K562 (cell line): ENCODE data around the gene LRRC25. TPM values are rescaled to one million over a fixed set of nuclear protein-coding genes. Genes with fewer than 3 reads are reported as not detected.
A peak's percentile ranks its signal among the peaks of the same experiment; 100 is the strongest.

ENCODE experiments used
- BRCA1 ChIP-seq, 2 experiments: fragments of 450-650 bp in 1 of 2; sonication (generic) in 1 of 2; formaldehyde crosslinking in 1 of 2; IDR thresholded peaks; 2 replicates each; pipeline versions ENCODE4 v1.5.0 to v1.6.1; 2017 to 2020; ENCODE audit warnings: mild to moderate bottlenecking in 1 of 2, missing genetic modification reagents in 1 of 2
- COPS2 ChIP-seq: fragments of 450-650 bp; conservative IDR thresholded peaks from 2 replicates; pipeline ENCODE4 v1.6.1; 2016; ENCODE audit warnings: mild to moderate bottlenecking, moderate library complexity
- CTCFL ChIP-seq: IDR thresholded peaks from 2 replicates; pipeline ENCODE4 v1.6.1; 2011; ENCODE audit warnings: borderline replicate concordance, low read depth, mild to moderate bottlenecking, moderate library complexity, low read length; ENCODE audit not compliant: insufficient read depth, poor library complexity, severe bottlenecking
- EWSR1 ChIP-seq: fragments of 450-650 bp; IDR thresholded peaks from 2 replicates; pipeline ENCODE4 v1.6.1; 2018; ENCODE audit warnings: borderline replicate concordance, mild to moderate bottlenecking, low read depth, moderate library complexity; ENCODE audit not compliant: partially characterized antibody
- HIVEP1 ChIP-seq: fragments of 250-450 bp; sonication (Bioruptor Pico); IDR thresholded peaks from 2 replicates; pipeline ENCODE4 v1.4.0; 2020; ENCODE audit warnings: mild to moderate bottlenecking
- IRF9 ChIP-seq: fragments of 450-650 bp; IDR thresholded peaks from 2 replicates; pipeline ENCODE4 v1.6.1; 2016; ENCODE audit warnings: missing biosample characterization, missing genetic modification characterization
- JUN ChIP-seq, 2 experiments: sonication (generic) in 1 of 2; formaldehyde crosslinking in 1 of 2; IDR thresholded peaks; 2 replicates each; pipeline versions ENCODE4 v1.6.1 to v1.8.0; 2012 to 2022; ENCODE audit warnings: borderline replicate concordance in 2 of 2, mild to moderate bottlenecking in 2 of 2, improper control_type of control experiment in 1 of 2, low read depth in 1 of 2, low read length in 1 of 2, missing genetic modification reagents in 1 of 2
- NR4A1 ChIP-seq, 2 experiments: fragments of 250-450 bp in 1 of 2; fragments of 450-650 bp in 1 of 2; sonication (Bioruptor Pico) in 1 of 2; IDR thresholded peaks; 2 replicates each; pipeline versions ENCODE4 v1.4.0 to v1.6.1; 2016 to 2020; ENCODE audit warnings: mild to moderate bottlenecking in 2 of 2, missing compliant biosample characterization in 1 of 2, missing genetic modification characterization in 1 of 2, moderate library complexity in 1 of 2
- NRF1 ChIP-seq, 2 experiments: fragments of 450-650 bp; IDR thresholded peaks in 1 of 2; conservative IDR thresholded peaks in 1 of 2; 2 replicates each; pipeline ENCODE4 v1.6.1; 2014; ENCODE audit warnings: mild to moderate bottlenecking in 2 of 2
- POLR2A ChIP-seq: fragments of 450-650 bp; conservative IDR thresholded peaks from 2 replicates; pipeline ENCODE4 v1.6.1; 2016
- RAD21 ChIP-seq, 2 experiments: fragments of 250-450 bp in 1 of 2; fragments of 450-650 bp in 1 of 2; sonication (Bioruptor Pico) in 1 of 2; formaldehyde crosslinking in 1 of 2; IDR thresholded peaks in 1 of 2; conservative IDR thresholded peaks in 1 of 2; 2 replicates each; pipeline versions ENCODE4 v1.4.0 to v1.8.0; 2020 to 2022; ENCODE audit warnings: mild to moderate bottlenecking in 2 of 2, moderate library complexity in 1 of 2
- RB1 ChIP-seq: fragments of 450-650 bp; IDR thresholded peaks from 2 replicates; pipeline ENCODE4 v1.6.1; 2017; ENCODE audit warnings: low read depth, mild to moderate bottlenecking
- SAFB ChIP-seq: fragments of 200-400 bp; formaldehyde crosslinking; IDR thresholded peaks from 2 replicates; pipeline ENCODE4 v1.6.1; 2017; ENCODE audit warnings: low read depth, low read length, borderline replicate concordance
- SETDB1 ChIP-seq: IDR thresholded peaks from one replicate; pipeline ENCODE4 v1.6.1; 2012; ENCODE audit warnings: low read length, control low read depth, inconsistent platforms
- SRF ChIP-seq, 2 experiments: fragments of 250-450, 450-650 bp in 1 of 2; sonication (Bioruptor Pico) in 1 of 2; sonication (generic) in 1 of 2; formaldehyde crosslinking; IDR thresholded peaks; 2 replicates each; pipeline versions ENCODE4 v1.5.0 to v1.5.1; 2020 to 2022; ENCODE audit warnings: mild to moderate bottlenecking in 1 of 2, missing genetic modification reagents in 1 of 2
- TFAP4 ChIP-seq: sonication (generic); formaldehyde crosslinking; IDR thresholded peaks from 2 replicates; pipeline ENCODE4 v1.8.0; 2022; ENCODE audit warnings: missing genetic modification reagents, mild to moderate bottlenecking, moderate library complexity, borderline replicate concordance
- TRIM24 ChIP-seq, 2 experiments: fragments of 450-650 bp; IDR thresholded peaks; 2 replicates each; pipeline ENCODE4 v1.6.1; 2016
- XRCC4 ChIP-seq: IDR thresholded peaks from one replicate; pipeline ENCODE4 v1.6.1; 2011; ENCODE audit not compliant: insufficient read depth, insufficient read length; ENCODE audit errors: extremely low read depth
- ZBTB8A ChIP-seq: fragments of 450-650 bp; IDR thresholded peaks from 2 replicates; pipeline ENCODE4 v1.6.1; 2018; ENCODE audit warnings: mild to moderate bottlenecking, moderate library complexity; ENCODE audit not compliant: partially characterized antibody
- ZNF408 ChIP-seq: fragments of 250-450 bp; sonication (Bioruptor Pico); IDR thresholded peaks from 2 replicates; pipeline ENCODE4 v1.4.0; 2020; ENCODE audit warnings: low read depth, mild to moderate bottlenecking, moderate library complexity
- ZNF589 ChIP-seq: fragments of 200-800 bp; sonication (Bioruptor generic); IDR thresholded peaks from 2 replicates; pipeline ENCODE4 v1.6.1; 2016; ENCODE audit warnings: low read depth, missing genetic modification characterization, missing compliant biosample characterization
- ZNF76 ChIP-seq: fragments of 250-450 bp; sonication (Bioruptor Pico); IDR thresholded peaks from 2 replicates; pipeline ENCODE4 v1.4.0; 2020; ENCODE audit warnings: mild to moderate bottlenecking, moderate library complexity, borderline replicate concordance
- ZZZ3 ChIP-seq: fragments of 450-650 bp; IDR thresholded peaks from 2 replicates; pipeline ENCODE4 v1.6.1; 2016; ENCODE audit warnings: antibody characterized with exemption, mild to moderate bottlenecking, moderate library complexity
- polyA plus RNA-seq, 8 experiments: library from polyadenylated mRNA; depleted of rRNA in 4 of 8; stranded (reverse) in 5 of 8; unstranded in 3 of 8; fragments of >200 nt; fragmentation: Nextera tagmentation in 2 of 8; fragmentation: Illumina TruSeq in 1 of 8; extraction: Ambion mirVana in 2 of 8; extraction: Trizol in 1 of 8; gene quantifications; 2 replicates each; pipeline versions ENCODE4 v1.2.1 to v1.2.3, GENCODE V29; 2011 to 2014; ENCODE audit warnings: inconsistent platforms in 1 of 8, missing spikeins in 1 of 8
- total RNA-seq, 7 experiments: library from RNA; depleted of rRNA in 6 of 7; stranded (reverse); fragments of >200 nt in 6 of 7; fragmentation: Illumina TruSeq in 2 of 7; extraction: Trizol in 2 of 7; gene quantifications; 2 replicates each; pipeline versions ENCODE4 v1.2.1 to v1.2.3, GENCODE V29; 2011 to 2021; ENCODE audit warnings: low replicate concordance in 1 of 7

LRRC25 gene
- total and polyA plus RNA-seq, 9 of the 15 experiments (the other 6 are each of a cell fraction or from before 2014, with no cell fraction given): 0.07 to 0.36 (median 0.10) TPM; not detected in 3

GRCh38 chr19:18373892-18374629, 23.4 kb downstream of the LRRC25 start (continued):
- TF ChIP-seq NR4A1 (CRISPR knock-in tag; IDR thresholded peaks at IDR 0.05) (no peak; the same call in 1 of the 2 replicates), NR4A1 (tag; IDR thresholded peaks at IDR 0.05) (peak; percentile 80), SRF (CRISPR knock-in tag; IDR thresholded peaks at IDR 0.05) (peak in 1 of 2 experiments; percentile 80; a peak in 2 of 4 replicates), ZNF76 (CRISPR knock-in tag) (no peak; the same call in 1 of the 2 replicates), CTCFL (no peak), ZNF408 (CRISPR knock-in tag) (no peak), RB1 (no peak; the same call in 1 of the 2 replicates), IRF9 (tag) (no peak), JUN (IDR thresholded peaks at IDR 0.05; ENCODE audit: borderline replicate concordance, low read depth, low read length) (peak; percentile 94), JUN (CRISPR knock-in tag; IDR thresholded peaks at IDR 0.05; ENCODE audit: borderline replicate concordance) (peak; percentile 83; the same call in 1 of the 2 replicates), BRCA1 (IDR thresholded peaks at IDR 0.05) (no peak), BRCA1 (CRISPR knock-in tag; IDR thresholded peaks at IDR 0.05) (no peak), EWSR1 (no peak), HIVEP1 (no peak), RAD21 (CRISPR knock-in tag; conservative IDR thresholded peaks at IDR 0.05 in 1 of 2, IDR thresholded peaks at IDR 0.05 in 1 of 2) (peak in 1 of 2 experiments; percentile 9; a peak in 1 of 4 replicates), TRIM24 (IDR thresholded peaks at IDR 0.05) (peak; percentile 58 to 67), ZZZ3 (0 out of 2 replicates have a peak, but pooled peaks have one; percentile 46), XRCC4 (no peak), ZNF589 (CRISPR knock-in tag) (no peak), SAFB (no peak), SETDB1 (no peak), POLR2A (peak; percentile 84), TFAP4 (CRISPR knock-in tag) (peak; percentile 96), COPS2 (no peak), NRF1 (conservative IDR thresholded peaks at IDR 0.05 in 1 of 2, IDR thresholded peaks at IDR 0.05 in 1 of 2) (peak; percentile 40 to 50), ZBTB8A (no peak)
